Activated T-cell treated with anti-CD3 and anti-CD28 coated beads, Interleukin-2, amount 50 U/mL, for 72 hours (primary cell): ENCODE data around the gene TAF4. TPM values are rescaled to one million over a fixed set of nuclear protein-coding genes. Genes with fewer than 3 reads are reported as not detected.
"Not testable (repeated sequence)": the region's sequence is repeated elsewhere in the genome, so short reads cannot be mapped to it uniquely, and the experiment has no call there.

ENCODE experiments used
- ATAC-seq, 2 donors: fragments of 150-1000 bp; cut with Tn5 transposase; replicated peaks in 1 of 2; 2 replicates each; pipeline ENCODE4 v1.10.0; 2021; ENCODE audit warnings: moderate library complexity in 2 of 2, mild to moderate bottlenecking in 1 of 2
- DNase-seq, 2 donors: peaks; one replicate each; pipeline ENCODE4 v3.0.0; 2021 to 2022; ENCODE audit warnings: mixed read lengths in 1 of 2
- H3K27ac Mint-ChIP-seq: one replicate; pipeline ENCODE4 v1.8.0; 2022; ENCODE audit warnings: mild to moderate bottlenecking, moderate library complexity, mixed read lengths
- H3K27me3 Mint-ChIP-seq: one replicate; pipeline ENCODE4 v1.8.0; 2022; ENCODE audit warnings: low read depth, mixed read lengths
- H3K36me3 Mint-ChIP-seq, 2 donors: one replicate each; pipeline ENCODE4 v1.8.0; 2022; ENCODE audit warnings: mixed read lengths in 2 of 2, mild to moderate bottlenecking in 1 of 2; ENCODE audit not compliant: insufficient read depth in 2 of 2
- H3K4me1 Mint-ChIP-seq: one replicate; pipeline ENCODE4 v1.8.0; 2022; ENCODE audit warnings: low read depth, mixed read lengths
- H3K4me3 Mint-ChIP-seq, 2 donors: one replicate each; pipeline ENCODE4 v1.8.0; 2022; ENCODE audit warnings: mild to moderate bottlenecking in 2 of 2, mixed read lengths in 2 of 2, moderate library complexity in 2 of 2
- H3K9me3 Mint-ChIP-seq, 2 donors: one replicate each; pipeline ENCODE4 v1.8.0; 2022; ENCODE audit warnings: mixed read lengths in 2 of 2
- total RNA-seq, 2 donors: library from RNA; stranded (reverse); gene quantifications; one replicate each; pipeline ENCODE4 v1.2.3, GENCODE V29; 2022

The TAF4 gene
- total RNA-seq, 2 donors from 2014 or later, result 15.7 to 21.5 TPM

DNA sequence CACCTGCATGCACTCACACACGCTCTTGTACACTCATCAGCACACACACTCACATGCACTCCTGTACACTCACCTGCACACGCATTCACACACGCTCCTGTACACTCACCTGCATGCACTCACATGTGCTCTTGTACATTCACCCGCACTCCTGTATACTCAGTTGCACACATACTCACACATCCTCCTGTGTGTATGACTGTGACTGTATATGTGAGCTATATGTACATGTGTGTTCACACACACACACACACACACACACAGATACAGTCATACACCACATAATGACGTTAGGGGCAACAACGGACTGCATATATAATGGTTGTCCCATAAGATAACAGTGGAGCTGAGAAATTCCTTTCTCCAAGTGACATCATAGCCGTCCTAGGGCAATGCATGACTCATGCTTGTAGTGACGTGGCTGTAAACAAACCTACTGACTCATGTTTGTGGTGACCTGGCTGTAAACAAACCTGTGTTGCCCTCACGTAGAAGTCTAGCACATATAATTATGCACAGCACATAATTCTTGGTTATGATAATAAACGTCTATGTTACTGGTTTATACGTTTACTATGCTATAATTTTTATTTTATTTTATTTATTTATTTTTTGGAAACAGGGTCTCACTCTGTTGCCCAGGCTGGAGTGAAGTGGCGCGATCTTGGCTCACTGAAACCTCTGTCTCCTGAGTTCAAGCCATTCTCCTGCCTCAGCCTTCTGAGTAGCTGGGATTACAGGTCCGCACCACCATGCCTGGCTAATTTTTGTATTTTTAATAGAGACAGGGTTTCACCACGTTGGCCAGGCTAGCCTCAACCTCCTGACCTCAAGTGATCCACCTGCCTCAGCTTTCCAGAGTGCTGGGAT, 22.8 kb upstream of the TAF4 start:
- peaks cover 3 to 4% of the 10 kb centered on the region in 2 donors for H3K9me3 Mint-ChIP-seq
- DNase-seq (no peak), ATAC-seq (peak; percentile 47 to 64)

DNA sequence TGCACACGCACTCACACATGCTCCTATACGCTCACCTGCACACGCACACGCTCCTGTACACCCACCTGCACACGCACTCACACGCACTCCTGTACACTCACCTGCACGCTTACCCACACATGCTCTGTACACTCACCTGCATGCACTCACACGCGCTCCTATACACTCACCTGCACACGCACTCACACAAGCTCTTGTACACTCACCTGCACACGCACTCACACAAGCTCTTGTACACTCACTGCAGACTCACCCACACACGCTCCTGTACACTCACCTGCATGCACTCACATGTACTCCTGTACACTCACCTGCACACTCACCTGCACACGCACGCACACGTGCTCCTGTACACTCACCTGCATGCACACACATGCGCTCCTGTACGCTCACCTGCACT, 22.0 kb upstream of the TAF4 start:
- ATAC-seq (no peak), DNase-seq (no peak)
- no peak overlapping the region for H3K4me3 Mint-ChIP-seq
- H3K9me3 Mint-ChIP-seq, result peaks cover 0 to 4% of the 10 kb centered on the region in 2 donors
- H3K27me3 Mint-ChIP-seq, result peaks cover 6% of the 10 kb centered on the region
- no peak overlapping the region for H3K27ac Mint-ChIP-seq
- H3K36me3 Mint-ChIP-seq, result no peaks in the 10 kb centered on the region
- H3K4me1 Mint-ChIP-seq, result no peaks in the 10 kb centered on the region

More for the DNA sequence above, 22.8 kb upstream of the TAF4 start:
- Mint-ChIP-seq H3K4me3 (no peak overlapping the region), H3K4me1 (no peaks in the 10 kb centered on the region), H3K27ac (no peak overlapping the region), H3K36me3 (no peaks in the 10 kb centered on the region), H3K27me3 (peaks cover 6% of the 10 kb centered on the region)

DNA sequence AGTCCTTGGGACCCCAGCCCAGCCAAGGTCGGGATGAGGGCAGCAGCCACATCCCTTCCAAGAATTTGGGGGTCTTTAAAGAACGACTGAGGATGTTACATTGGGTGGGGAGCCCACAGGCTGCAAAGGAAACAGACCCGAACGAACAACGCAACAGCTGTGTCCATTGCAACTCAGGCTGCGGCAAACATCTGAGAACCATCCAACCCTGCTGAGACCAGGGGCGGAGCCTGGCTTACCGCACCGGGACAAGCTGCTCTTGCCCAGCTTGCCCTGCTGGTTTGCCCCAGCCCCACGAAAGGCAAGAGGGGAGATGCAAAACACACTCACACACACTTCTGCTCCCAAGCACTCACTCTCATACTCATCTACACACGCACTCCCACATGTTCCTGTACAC, 21.5 kb upstream of the TAF4 start:
- no peak overlapping the region for H3K27ac Mint-ChIP-seq
- no peak overlapping the region for H3K4me3 Mint-ChIP-seq
- peaks cover 6% of the 10 kb centered on the region for H3K27me3 Mint-ChIP-seq
- DNase-seq (no peak), ATAC-seq (no peak)
- no peaks in the 10 kb centered on the region for H3K4me1 Mint-ChIP-seq
- peaks cover 0 to 4% of the 10 kb centered on the region in 2 donors for H3K9me3 Mint-ChIP-seq
- no peaks in the 10 kb centered on the region for H3K36me3 Mint-ChIP-seq

DNA sequence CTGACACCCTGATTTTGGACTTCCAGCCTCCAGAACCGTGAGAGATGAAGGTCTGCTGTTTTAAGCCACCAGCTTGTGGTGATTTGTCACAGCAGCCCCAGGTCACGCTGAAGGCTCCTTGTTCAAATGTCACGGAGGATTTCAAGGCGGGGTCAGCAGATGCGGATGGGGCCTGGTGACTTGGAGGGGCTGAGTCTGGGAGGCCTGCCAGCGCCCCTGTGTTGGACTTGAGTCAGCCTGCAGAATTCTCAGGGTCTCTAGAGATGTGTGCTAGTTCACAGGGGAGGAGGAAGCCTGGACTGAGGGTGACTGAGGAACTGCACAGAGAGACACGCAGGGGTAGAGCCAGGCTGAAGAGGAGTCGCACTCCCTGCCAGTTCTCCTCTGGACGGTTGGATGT, 19.5 kb upstream of the TAF4 start:
- H3K9me3 Mint-ChIP-seq, result peaks cover 0 to 2% of the 10 kb centered on the region in 2 donors
- H3K4me1 Mint-ChIP-seq, result no peaks in the 10 kb centered on the region
- peaks cover 0 to 1% of the 10 kb centered on the region in 2 donors for H3K36me3 Mint-ChIP-seq
- no peak for DNase-seq
- H3K4me3 Mint-ChIP-seq, result no peak overlapping the region
- H3K27me3 Mint-ChIP-seq, result peaks cover 6% of the 10 kb centered on the region
- no peak overlapping the region for H3K27ac Mint-ChIP-seq
- no peak for ATAC-seq

DNA sequence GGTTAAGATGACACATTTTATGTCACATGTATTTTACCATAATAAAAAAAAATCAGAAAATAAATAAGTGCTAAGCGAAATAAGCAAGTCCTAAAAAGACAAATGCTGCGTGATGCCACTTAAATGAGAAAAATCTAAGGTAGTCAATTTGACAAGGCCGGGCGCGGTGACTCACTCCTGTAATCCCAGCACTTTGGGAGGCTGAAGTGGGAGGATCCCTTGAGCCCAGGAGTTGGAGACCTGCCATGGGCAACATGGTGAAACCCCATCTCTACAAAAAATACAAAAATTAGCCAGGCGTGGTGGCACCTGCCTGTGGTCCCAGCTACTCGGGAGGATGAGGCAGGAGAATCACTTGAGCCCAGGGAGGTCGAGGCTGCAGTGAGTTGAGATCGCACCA, 18.5 kb upstream of the TAF4 start:
- H3K4me3 Mint-ChIP-seq, H3K9me3 Mint-ChIP-seq, H3K36me3 Mint-ChIP-seq, H3K4me1 Mint-ChIP-seq, ATAC-seq, H3K27me3 Mint-ChIP-seq, H3K27ac Mint-ChIP-seq, DNase-seq: not testable (repeated sequence)

DNA sequence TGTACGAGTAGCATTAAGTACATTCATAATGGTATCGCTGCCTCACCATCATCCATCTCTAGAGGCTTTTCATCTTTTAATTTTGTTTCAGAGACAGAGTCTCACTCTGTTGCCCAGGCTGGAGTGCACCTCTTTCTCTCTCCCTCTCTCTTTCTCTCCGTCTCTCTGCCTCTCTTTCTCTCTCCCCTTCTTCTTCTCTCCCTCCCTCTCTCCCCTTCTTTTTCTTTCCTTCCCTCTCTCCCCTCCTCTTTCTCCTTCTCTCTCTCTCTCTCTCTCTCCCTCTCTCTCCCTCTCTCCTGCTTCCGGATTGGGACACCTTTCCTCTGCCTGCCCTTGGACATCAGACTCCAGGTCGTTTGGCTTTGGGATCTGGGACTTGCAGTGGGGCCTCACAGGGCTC, 17.6 kb upstream of the TAF4 start:
- ATAC-seq (no peak), DNase-seq (no peak)
- H3K4me1 Mint-ChIP-seq, result no peaks in the 10 kb centered on the region
- no peak overlapping the region for H3K27ac Mint-ChIP-seq
- H3K27me3 Mint-ChIP-seq, result peaks cover 6% of the 10 kb centered on the region
- H3K36me3 Mint-ChIP-seq, result peaks cover 0 to 4% of the 10 kb centered on the region in 2 donors
- no peak overlapping the region for H3K4me3 Mint-ChIP-seq
- H3K9me3 Mint-ChIP-seq, result peaks cover 2 to 3% of the 10 kb centered on the region in 2 donors

DNA sequence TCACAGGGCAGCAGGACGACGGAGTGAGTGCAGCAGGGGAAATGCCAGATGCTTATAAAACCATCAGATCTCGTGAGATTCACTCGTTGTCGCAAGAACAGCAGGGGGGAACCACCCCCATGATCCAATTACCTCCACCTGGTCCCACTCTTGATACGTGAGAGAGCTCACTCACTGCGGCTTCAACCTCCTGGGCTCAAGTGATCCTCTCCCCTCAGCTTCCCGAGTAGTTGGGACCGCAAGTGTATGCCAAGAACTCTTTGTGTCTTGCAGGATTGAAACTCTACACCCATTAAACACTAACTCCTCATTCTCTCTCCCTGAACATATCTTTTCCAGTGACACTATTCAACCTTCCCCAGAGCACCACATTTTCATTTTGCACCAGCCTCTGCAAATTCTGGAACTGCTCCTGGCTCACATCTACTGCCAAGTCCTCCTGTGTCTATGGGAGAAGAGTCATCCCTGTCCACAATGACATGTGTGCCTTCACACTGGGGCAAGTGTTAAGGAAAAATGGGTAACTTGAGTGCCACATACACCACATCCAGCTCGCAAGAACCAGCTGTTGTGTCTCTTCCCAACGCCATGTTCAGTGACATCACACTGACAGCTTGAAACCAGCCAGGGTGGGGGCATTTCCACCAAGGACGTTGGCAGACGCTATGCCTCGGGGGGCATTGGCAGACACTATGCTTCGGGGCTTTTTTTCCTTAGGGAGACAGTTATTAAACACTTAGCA, 14.7 kb upstream of the TAF4 start:
- Mint-ChIP-seq H3K36me3 (peaks cover 3 to 13% of the 10 kb centered on the region in 2 donors), H3K4me3 (no peak overlapping the region), H3K9me3 (peaks cover 6% of the 10 kb centered on the region in 2 donors), H3K4me1 (no peaks in the 10 kb centered on the region), H3K27me3 (peaks cover 6% of the 10 kb centered on the region), H3K27ac (no peak overlapping the region)
- ATAC-seq (no peak), DNase-seq (no peak)

DNA sequence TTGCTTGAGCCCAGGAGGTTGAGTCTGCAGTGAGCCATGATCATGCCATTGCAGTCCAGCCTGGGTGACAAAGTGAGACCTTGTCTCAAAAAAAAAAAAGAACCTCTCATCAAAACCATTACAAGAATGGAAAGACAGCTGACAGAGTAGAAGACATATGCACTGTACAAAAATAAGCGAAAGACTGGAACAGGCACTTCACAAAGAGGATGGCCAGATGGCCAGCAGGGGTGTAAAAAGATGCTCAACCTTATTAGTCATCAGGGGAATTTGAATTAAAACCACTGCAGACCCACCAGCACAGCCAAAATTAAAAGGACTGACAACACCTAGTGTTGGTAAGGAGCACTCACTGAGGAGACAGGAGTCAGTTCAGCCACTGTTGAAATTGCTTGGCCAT, 13.5 kb upstream of the TAF4 start:
- Mint-ChIP-seq H3K9me3 (peaks cover 6 to 8% of the 10 kb centered on the region in 2 donors), H3K4me3 (no peak overlapping the region), H3K36me3 (peaks cover 8 to 21% of the 10 kb centered on the region in 2 donors), H3K27ac (no peak overlapping the region), H3K4me1 (no peaks in the 10 kb centered on the region), H3K27me3 (no peaks in the 10 kb centered on the region)
- DNase-seq (no peak), ATAC-seq (no peak)

DNA sequence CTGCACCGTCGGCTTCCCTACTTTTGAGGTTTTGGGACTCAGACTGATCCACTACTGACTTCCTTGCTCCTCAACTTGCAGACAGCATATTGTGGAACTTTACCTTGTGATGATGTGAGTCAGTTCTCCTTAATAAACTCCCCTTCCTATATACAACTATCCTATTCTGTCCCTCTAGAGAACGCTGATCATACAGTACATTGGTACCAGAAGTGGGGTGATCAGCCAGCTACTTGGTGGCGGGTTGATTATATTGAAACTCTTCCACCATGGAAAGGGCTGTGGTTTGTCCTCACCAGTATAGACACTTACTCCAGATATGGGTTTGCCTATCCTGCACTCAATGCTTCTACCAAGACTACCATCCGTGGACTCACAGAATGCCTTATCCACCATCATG, 7.6 kb upstream of the TAF4 start:
- Mint-ChIP-seq H3K9me3 (peaks cover 7 to 8% of the 10 kb centered on the region in 2 donors), H3K4me3 (no peak overlapping the region), H3K36me3 (peaks cover 19 to 21% of the 10 kb centered on the region in 2 donors), H3K27me3 (no peaks in the 10 kb centered on the region), H3K4me1 (no peaks in the 10 kb centered on the region), H3K27ac (no peak overlapping the region)
- no peak for ATAC-seq
- DNase-seq, result no peak

DNA sequence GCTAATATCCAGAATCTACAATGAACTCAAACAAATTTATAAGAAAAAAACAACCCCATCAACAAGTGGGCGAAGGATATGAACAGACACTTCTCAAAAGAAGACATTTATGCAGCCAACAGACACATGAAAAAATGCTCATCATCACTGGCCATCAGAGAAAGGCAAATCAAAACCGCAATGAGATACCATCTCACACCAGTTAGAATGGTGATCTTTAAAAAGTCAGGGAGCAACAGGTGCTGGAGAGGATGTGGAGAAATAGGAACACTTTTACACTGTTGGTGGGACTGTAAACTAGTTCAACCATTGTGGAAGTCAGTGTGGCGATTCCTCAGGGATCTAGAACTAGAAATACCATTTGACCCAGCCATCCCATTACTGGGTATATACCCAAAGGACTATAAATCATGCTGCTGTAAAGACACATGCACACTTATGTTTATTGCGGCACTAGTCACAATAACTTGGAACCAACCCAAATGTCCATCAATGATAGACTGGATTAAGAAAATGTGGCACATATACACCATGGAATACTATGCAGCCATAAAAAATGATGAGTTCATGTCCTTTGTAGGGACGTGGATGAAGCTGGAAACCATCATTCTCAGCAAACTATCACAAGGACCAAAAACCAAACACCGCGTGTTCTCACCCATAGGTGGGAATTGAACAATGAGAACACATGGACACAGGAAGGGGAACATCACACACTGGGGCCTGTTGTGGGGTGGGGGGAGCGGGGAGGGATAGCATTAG, 6.2 kb upstream of the TAF4 start:
- Mint-ChIP-seq H3K4me1 (peaks cover 15% of the 10 kb centered on the region), H3K36me3 (peaks cover 17 to 19% of the 10 kb centered on the region in 2 donors)
- not testable (repeated sequence) for H3K9me3 Mint-ChIP-seq, ATAC-seq, H3K27ac Mint-ChIP-seq, DNase-seq, H3K4me3 Mint-ChIP-seq, H3K27me3 Mint-ChIP-seq

DNA sequence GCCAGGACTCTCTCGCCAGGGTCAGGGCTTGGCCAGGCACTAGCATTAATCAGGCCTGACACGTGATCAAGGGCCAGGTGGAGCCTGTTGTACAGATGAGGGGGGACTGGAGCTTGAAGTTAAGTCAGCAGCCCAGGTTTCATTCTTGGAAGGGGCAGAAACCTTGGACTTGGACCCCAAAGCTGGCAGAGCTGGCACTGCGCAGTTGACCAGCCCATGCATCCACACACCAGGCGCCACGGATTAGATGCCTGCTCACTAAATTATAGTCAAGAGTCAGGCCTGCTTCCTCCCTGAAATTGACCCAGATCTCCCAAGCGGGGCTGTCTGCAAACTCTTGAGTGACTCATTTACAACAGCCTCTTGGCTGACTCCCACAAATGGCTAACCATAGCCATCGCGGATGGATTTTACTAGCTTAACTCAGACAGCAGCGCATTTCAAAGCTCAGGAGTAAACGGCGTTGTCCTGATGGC, 4.1 kb upstream of the TAF4 start:
- H3K27me3 Mint-ChIP-seq, result no peaks in the 10 kb centered on the region
- H3K4me3 Mint-ChIP-seq, result no peak overlapping the region
- peaks cover 8 to 13% of the 10 kb centered on the region in 2 donors for H3K36me3 Mint-ChIP-seq
- no peak for ATAC-seq
- DNase-seq, result no peak
- peaks cover 2 to 3% of the 10 kb centered on the region in 2 donors for H3K9me3 Mint-ChIP-seq
- H3K4me1 Mint-ChIP-seq, result peaks cover 19% of the 10 kb centered on the region
- H3K27ac Mint-ChIP-seq, result no peak overlapping the region

DNA sequence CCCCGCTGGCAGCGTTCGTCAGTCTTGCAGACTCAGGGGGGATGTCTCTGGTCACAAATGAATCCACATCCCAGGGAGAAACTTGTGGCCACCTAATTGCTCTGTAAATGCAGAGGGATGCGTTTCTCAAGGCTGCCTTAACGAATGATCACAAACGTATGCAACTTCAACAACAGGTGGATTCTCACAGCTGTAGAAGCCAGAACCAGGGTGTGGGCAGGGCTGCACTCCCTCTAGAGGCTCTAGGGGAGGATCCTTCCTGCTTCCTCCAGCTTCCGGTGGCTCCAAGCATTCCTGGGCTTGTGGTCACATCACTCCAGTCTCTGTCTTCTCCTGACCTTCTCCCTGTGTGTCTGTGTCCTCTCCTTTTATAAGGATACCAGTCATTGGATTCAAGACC, 3.3 kb upstream of the TAF4 start:
- Mint-ChIP-seq H3K9me3 (peaks cover 2 to 3% of the 10 kb centered on the region in 2 donors), H3K4me1 (peaks cover 21% of the 10 kb centered on the region), H3K27ac (no peak overlapping the region), H3K4me3 (no peak overlapping the region), H3K36me3 (peaks cover 3 to 9% of the 10 kb centered on the region in 2 donors), H3K27me3 (no peaks in the 10 kb centered on the region)
- DNase-seq, result no peak
- no peak for ATAC-seq
